GM12891 (cell line): ENCODE data around the gene RAPGEF4.

Experiments
- POLR2A ChIP-seq: IDR thresholded peaks from 2 replicates; pipeline ENCODE4 v1.6.1; 2011; ENCODE audit warnings: low read depth, low read length, control low read depth
- POLR2AphosphoS5 ChIP-seq: IDR thresholded peaks from 2 replicates; pipeline ENCODE4 v1.6.1; 2011; ENCODE audit warnings: low read depth, low read length, control low read depth

- TF ChIP-seq POLR2AphosphoS5 (no peak), POLR2A (no peak)
Observed at GRCh38 chr2:172974762-172975161, 239.1 kb downstream of the RAPGEF4 start.
